Activated CD4-positive, alpha-beta T cell treated with anti-CD3 and anti-CD28 coated beads, Interleukin-2, amount 10 ng/mL, durations not matched to agents 24 days and 14 days (primary cell): ENCODE data around the gene SLC1A2. TPM values are rescaled to one million over a fixed set of nuclear protein-coding genes. Genes with fewer than 3 reads are reported as not detected.

Source experiments
- DNase-seq: peaks from one replicate; pipeline ENCODE4 v3.0.0; 2022
- H3K27ac Mint-ChIP-seq: one replicate; pipeline ENCODE4 v1.8.0; 2022; ENCODE audit warnings: mild to moderate bottlenecking, mixed read lengths
- H3K27me3 Mint-ChIP-seq: one replicate; pipeline ENCODE4 v1.8.0; 2022; ENCODE audit warnings: mixed read lengths
- H3K36me3 Mint-ChIP-seq: one replicate; pipeline ENCODE4 v1.8.0; 2022; ENCODE audit warnings: low read depth, mild to moderate bottlenecking, mixed read lengths
- H3K4me1 Mint-ChIP-seq: one replicate; pipeline ENCODE4 v1.8.0; 2021; ENCODE audit warnings: mixed read lengths
- H3K4me3 Mint-ChIP-seq: one replicate; pipeline ENCODE4 v1.8.0; 2022; ENCODE audit warnings: mild to moderate bottlenecking, moderate library complexity, mixed read lengths
- H3K9me3 Mint-ChIP-seq: one replicate; pipeline ENCODE4 v1.8.0; 2021; ENCODE audit warnings: mixed read lengths
- intact Hi-C: fragments of 100-400 bp; cut with micrococcal nuclease; formaldehyde crosslinking; loops from one replicate; pipeline ENCODE4 v1.15.1; 2023
- total RNA-seq: library from RNA; stranded (reverse); gene quantifications from 2 replicates; pipeline ENCODE4 v1.2.3, GENCODE V29; 2022

Gene SLC1A2
- total RNA-seq, 1 donor from 2014 or later: not detected

- H3K4me1 Mint-ChIP-seq: peaks cover 30% of the 10 kb centered on the region
Measured at GRCh38 chr11:35211952-35212351, 207.4 kb downstream of the SLC1A2 start.

DNA sequence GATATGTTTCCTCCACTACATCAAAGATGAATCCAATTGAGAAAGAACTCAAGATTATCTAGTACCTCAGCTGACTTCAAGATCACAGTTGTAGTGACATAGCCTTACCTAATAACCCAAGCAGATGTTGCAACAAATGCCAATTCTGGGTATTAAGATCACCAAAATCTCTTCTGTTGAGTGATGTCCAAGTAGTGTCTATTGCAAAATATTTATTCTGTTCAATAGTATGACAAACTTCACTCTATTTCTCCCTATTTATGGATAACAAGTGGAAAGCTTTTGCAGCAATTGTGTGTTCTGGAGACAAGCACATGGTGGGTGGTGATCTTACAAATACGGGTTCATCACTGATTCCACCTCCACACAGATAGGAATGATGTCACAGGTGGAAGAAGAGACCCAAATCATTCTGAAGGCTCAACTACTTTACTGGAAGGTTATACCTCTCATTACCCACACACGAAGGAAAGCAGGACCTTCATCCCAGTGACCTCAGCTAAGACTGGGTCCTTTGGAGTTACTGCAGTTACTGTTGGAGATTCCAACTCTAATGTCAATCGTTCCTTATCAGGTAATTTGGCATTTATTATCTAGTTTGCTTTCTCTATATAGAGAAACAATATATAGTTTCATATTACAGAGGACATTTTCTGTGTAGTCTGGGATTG, 208.3 kb downstream of the SLC1A2 start:
- intact Hi-C loops: no loop called here
- Mint-ChIP-seq H3K27ac (no peak overlapping the region), H3K36me3 (peaks cover 95% of the 10 kb centered on the region), H3K27me3 (no peaks in the 10 kb centered on the region), H3K4me1 (peaks cover 20% of the 10 kb centered on the region), H3K9me3 (peaks cover 18% of the 10 kb centered on the region), H3K4me3 (no peak overlapping the region)
- no peak for DNase-seq

More at GRCh38 chr11:35211952-35212351, 207.4 kb downstream of the SLC1A2 start:
- Mint-ChIP-seq H3K9me3 (peaks cover 12% of the 10 kb centered on the region), H3K27ac (no peak overlapping the region), H3K27me3 (no peaks in the 10 kb centered on the region), H3K4me3 (no peak overlapping the region), H3K36me3 (peaks cover 95% of the 10 kb centered on the region)
- intact Hi-C loops: no loop called here
- DNase-seq: no peak

DNA sequence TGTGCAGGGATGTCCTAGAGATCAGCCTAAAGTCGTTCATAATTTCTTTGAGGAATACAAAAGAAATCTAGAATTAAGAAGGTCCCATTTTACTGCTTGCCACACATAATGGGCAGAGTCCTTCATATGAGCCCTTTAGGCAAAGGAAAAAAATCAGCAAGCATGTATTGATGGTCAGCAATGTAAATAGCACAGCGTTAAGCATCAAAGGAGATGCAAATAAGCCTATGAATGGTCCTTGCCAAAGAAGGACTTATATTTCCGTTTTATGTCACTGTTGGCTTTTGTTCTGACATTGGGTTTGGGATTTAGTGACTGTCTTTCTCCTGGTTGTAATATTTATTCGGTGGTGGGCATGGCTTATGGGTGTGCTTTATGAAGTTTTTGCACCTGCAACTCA, 210.6 kb downstream of the SLC1A2 start:
- no peak for DNase-seq
- Mint-ChIP-seq H3K27ac (no peak overlapping the region), H3K4me3 (no peak overlapping the region), H3K27me3 (no peaks in the 10 kb centered on the region), H3K4me1 (peaks cover 6% of the 10 kb centered on the region), H3K36me3 (peaks cover 95% of the 10 kb centered on the region), H3K9me3 (peaks cover 18% of the 10 kb centered on the region)
- intact Hi-C loops: no loop called here

- intact Hi-C loops: no loop called here
- Mint-ChIP-seq H3K27ac (no peak overlapping the region), H3K27me3 (no peaks in the 10 kb centered on the region), H3K36me3 (peaks cover 95% of the 10 kb centered on the region), H3K4me1 (peaks cover 1% of the 10 kb centered on the region), H3K9me3 (peaks cover 18% of the 10 kb centered on the region), H3K4me3 (no peak overlapping the region)
- no peak for DNase-seq
Measured at GRCh38 chr11:35207471-35208403, 211.6 kb downstream of the SLC1A2 start.

- Mint-ChIP-seq H3K4me1 (peaks cover 1% of the 10 kb centered on the region), H3K4me3 (no peak overlapping the region), H3K27me3 (no peaks in the 10 kb centered on the region), H3K36me3 (peaks cover 96% of the 10 kb centered on the region), H3K9me3 (peaks cover 18% of the 10 kb centered on the region), H3K27ac (no peak overlapping the region)
- DNase-seq: no peak
- intact Hi-C loops: no loop called here
Measured at GRCh38 chr11:35206616-35207015, 212.7 kb downstream of the SLC1A2 start.

DNA sequence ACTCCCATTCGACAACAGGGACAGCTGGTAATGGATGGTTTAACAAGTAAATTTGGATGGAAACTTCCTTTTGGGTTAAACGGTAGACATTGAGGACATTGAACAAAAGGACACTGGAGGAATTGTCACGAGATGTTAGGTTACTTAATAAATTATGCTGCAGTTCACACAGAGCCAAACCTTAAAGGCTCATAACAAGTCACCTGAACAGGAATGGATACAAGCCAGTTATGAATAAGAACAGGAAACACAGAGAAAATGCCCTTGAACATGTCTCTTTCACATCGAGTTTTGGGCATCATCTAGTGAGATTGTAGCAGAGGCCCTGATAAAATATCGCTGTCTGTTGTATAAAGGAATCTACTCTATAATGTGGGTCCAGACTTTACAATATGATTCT, 214.7 kb downstream of the SLC1A2 start:
- no peak for DNase-seq
- Mint-ChIP-seq H3K4me3 (no peak overlapping the region), H3K4me1 (peaks cover 1% of the 10 kb centered on the region), H3K27me3 (no peaks in the 10 kb centered on the region), H3K9me3 (peaks cover 25% of the 10 kb centered on the region), H3K36me3 (peaks cover 97% of the 10 kb centered on the region), H3K27ac (no peak overlapping the region)
- intact Hi-C loops: no loop called here

Other genes with a start within 250 kb of the SLC1A2 start
- gene PAMR1, start 106.1 kb upstream of the SLC1A2 start, total RNA-seq: not detected in 2 replicates
- gene FJX1, start 198.9 kb upstream of the SLC1A2 start, total RNA-seq: 0.26 and 0.30 TPM in 2 replicates
- gene TRIM44, start 243.2 kb upstream of the SLC1A2 start, total RNA-seq: 27.3 and 27.8 TPM in 2 replicates